ENCODE measurements around the gene KRTAP20-2.

DNA sequence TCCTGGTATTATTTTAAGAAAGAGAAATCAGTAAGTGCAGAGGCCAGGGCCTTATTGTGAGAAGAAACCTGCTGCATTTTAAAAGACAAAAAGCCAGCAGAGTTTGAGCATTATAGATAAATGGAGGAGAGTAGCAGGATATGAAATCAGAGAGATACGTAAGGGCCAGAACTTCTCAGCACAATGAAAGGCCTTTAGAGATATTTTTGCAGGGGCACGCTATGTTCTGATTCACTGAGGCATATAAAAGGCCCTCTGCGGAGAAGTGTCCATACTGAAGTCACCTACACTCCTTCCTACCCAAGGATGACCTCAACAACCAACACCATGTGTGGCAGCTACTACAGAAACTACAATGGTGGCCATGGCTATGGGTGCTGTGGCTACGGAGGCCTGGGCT is 42.9 kb upstream of the KRTAP20-2 start, which contains the start of gene KRTAP6-3:
- TF ChIP-seq, protein P1, sequence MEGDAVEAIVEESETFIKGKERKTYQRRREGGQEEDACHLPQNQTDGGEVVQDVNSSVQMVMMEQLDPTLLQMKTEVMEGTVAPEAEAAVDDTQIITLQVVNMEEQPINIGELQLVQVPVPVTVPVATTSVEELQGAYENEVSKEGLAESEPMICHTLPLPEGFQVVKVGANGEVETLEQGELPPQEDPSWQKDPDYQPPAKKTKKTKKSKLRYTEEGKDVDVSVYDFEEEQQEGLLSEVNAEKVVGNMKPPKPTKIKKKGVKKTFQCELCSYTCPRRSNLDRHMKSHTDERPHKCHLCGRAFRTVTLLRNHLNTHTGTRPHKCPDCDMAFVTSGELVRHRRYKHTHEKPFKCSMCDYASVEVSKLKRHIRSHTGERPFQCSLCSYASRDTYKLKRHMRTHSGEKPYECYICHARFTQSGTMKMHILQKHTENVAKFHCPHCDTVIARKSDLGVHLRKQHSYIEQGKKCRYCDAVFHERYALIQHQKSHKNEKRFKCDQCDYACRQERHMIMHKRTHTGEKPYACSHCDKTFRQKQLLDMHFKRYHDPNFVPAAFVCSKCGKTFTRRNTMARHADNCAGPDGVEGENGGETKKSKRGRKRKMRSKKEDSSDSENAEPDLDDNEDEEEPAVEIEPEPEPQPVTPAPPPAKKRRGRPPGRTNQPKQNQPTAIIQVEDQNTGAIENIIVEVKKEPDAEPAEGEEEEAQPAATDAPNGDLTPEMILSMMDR (IDR thresholded peaks at IDR 0.05): no peak
- no peak for TF ChIP-seq POLR2A (IDR thresholded peaks at IDR 0.05)
